GM18526 (cell line): ENCODE data around the gene DUSP10.
A peak's percentile ranks its signal among the peaks of the same experiment; 100 is the strongest.

Experiments
- POLR2A ChIP-seq: IDR thresholded peaks from 3 replicates; pipeline ENCODE4 v1.6.1; 2011; ENCODE audit not compliant: insufficient read length; ENCODE audit errors: extremely low read depth

DUSP10 gene

DNA sequence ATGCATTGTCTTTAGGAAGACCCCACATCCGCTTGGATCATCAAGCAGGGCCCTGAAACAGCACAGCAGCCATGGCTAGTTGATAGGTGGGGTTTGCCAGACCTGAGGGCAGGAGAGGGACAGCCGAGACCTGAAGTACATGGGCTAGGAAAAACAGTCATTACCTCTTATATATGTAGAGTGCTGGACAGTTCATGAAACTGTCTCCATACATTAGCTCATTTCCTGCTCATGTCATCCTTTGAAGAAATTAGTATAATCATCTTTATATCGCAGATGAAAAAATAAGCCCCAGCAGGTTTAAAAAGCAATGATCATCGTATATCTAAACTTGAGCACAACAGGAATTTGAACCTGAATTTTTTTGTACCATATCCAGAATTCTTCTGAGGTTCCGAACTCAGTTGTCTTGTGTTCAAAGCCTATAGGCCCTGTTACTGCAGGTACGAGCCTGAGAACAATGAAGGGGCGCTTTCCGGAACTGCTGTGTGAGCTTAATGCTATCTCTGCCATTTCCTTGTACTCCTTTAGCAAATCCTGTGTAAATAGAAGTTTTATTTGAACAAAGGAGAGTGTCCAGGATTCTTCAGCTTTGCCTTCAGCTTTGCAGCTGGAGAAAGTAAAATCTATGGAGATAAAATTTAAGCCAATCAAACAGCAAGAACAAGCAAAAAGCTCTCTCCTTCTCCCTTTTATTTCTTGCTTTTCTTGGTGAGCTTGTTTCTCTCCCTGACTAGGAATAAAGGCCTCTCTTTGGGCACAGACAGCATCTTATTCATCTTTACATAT lies 32.4 kb upstream of the DUSP10 start:
- no peak for TF ChIP-seq POLR2A

DNA sequence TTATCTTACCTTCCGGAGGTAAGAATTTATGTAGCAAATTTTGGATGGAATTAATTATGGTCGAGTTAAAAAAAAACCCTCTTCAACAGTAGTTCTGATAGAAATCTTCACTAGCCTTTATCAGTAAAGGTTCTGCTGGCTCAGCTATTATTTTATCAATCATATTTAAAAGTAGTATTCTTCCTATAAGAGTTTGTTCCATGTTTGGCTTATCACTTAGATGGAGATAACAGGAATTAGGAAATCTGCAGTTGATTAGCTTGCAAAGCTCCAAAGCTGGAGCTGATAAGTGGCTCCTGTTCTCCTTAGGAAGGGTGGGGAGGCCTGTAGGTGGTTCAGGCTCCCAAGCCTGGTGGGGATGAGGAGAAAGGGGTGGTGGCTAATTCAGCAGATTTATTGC lies 31.5 kb upstream of the DUSP10 start:
- TF ChIP-seq POLR2A, result no peak

DNA sequence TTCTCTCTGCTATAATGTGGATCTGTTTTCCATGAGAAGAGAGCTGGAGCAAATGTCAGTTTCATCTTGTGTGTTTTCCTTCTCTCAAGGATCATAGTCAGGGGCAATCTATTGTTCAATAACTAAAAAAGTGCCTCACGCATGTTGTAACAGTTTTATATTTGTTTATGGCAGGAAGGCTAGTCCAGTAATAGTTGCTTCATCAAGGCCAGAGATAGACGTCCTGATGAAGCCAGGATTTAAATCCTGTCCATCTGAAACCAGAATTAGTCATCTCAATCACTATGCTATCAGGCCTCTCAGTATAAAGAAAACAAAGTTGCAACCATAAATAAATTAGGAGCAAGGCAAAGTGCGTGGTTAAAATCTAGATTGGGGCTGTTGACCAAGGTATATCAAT lies 30.2 kb upstream of the DUSP10 start:
- no peak for TF ChIP-seq POLR2A

- no peak for TF ChIP-seq POLR2A
These were observed 26.7 kb upstream of the DUSP10 start for GRCh38 chr1:221768444-221769066.

DNA sequence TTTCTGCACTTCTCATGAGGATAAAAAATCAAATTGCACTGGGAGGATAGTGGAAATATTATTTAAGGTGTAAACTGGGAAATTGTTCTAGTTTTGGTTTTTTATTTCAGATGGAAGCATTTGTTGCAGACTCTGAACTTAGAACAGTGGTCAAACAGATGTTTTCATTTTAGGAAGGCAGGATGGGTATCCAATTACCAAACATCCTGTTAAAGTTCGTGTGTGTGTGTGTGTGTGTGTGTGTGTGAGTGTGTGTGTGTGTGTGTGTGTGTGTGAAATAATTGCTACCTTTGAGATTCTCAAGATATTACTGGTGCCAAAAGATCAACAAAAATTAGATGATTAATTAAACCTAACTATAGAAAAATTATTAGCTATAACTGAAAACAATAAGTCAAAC lies 24.3 kb upstream of the DUSP10 start:
- no peak for TF ChIP-seq POLR2A

- no peak for TF ChIP-seq POLR2A
These were observed 23.6 kb upstream of the DUSP10 start for GRCh38 chr1:221765527-221765926.

DNA sequence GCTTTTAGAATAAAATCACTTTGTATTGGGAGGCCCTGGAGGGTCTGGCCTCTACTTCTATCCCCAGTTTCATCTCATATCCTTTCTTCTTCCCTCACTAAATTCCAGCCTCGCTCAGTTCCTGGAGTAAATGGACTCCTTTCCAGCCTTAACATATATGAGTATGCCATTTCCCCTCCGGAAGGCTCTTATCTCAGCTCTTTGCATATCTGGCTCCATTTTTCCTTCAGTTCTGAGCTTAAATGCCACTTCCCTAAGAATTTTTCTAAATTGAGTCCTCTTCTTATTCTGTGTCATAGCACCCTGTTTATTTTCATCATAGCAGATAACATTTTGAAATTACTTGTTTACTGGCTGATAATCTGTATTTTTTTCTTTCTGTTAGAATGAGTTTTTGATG lies 20.2 kb upstream of the DUSP10 start:
- no peak for TF ChIP-seq POLR2A

DNA sequence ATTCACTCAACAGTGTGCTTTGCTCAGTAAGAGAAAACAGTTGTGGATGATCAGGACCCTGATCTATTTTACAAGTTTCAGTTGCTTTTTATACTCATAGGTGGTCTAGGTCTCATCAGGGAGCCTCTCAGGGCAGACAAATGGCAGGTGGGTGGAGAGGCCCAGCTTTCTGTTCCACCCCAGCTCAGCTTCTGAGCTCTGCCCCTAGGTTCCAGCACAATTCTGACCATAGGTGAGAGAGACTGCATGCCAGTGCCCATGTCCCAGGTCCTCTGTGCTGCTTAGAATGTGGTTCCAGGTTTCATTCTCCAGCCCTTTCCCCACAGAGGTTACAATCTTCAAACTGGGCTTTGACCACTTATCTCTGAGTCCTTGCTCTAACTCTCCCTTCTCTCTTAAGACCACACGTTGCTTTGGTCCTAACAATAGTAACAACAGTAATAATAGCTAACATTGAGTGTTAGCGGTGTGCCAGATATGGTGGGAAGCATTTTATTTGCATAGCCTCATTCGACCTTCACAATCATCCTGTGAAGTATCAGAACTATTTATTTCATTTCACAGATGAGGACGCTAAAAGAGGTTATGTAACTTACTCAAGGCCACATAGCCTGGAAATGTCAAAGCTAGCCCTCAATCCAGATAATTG lies 19.6 kb upstream of the DUSP10 start:
- TF ChIP-seq POLR2A, result peak; percentile 18

DNA sequence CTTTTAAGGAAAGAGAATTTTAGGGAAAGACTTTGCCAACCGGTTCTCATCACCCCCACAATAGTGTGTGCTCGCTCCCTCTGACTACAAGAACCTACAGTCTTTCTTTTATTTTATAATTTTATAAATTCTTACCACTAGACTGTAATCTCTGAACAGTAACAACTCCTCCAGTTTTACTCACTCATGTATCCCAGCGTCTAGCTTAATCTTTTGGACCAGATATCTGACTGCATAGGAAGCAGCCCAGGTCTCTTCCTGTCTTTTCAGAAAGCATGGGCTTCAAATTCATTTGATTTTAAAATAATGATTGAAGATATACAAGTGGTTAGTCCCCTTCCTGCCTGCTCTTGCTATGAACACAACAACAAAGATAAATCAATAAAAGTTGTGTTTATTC lies 19.0 kb upstream of the DUSP10 start:
- no peak for TF ChIP-seq POLR2A

- TF ChIP-seq POLR2A, result no peak
These were observed 17.5 kb upstream of the DUSP10 start for GRCh38 chr1:221759436-221759835.

GRCh38 chr1:221758455-221758854 lies 16.6 kb upstream of the DUSP10 start:
- TF ChIP-seq POLR2A, result no peak

- no peak for TF ChIP-seq POLR2A
These were observed 15.1 kb upstream of the DUSP10 start for GRCh38 chr1:221756830-221757551.

- no peak for TF ChIP-seq POLR2A
These were observed 11.9 kb upstream of the DUSP10 start for GRCh38 chr1:221753828-221754188.

- TF ChIP-seq POLR2A, result no peak
These were observed 9.5 kb upstream of the DUSP10 start for GRCh38 chr1:221751226-221751887.

GRCh38 chr1:221748981-221749380 lies 7.1 kb upstream of the DUSP10 start:
- no peak for TF ChIP-seq POLR2A
